NCI-H748 (cell line): Measurements from ENCODE around the gene SLC24A3.

Experiments
- DNase-seq: peaks from one replicate; lab custom pipeline; 2025; ENCODE audit not compliant: unreplicated experiment; lab: John Stamatoyannopoulos, UW

SLC24A3 gene

GRCh38 chr20:19269737-19270340 is 57.4 kb downstream of the SLC24A3 start:
- DNase-seq: no peak

- DNase-seq: no peak
Measured at GRCh38 chr20:19271879-19272651, 59.6 kb downstream of the SLC24A3 start.

- no peak for DNase-seq
Measured at GRCh38 chr20:19272976-19273654, 60.7 kb downstream of the SLC24A3 start.

- no peak for DNase-seq
Measured at GRCh38 chr20:19274001-19274400, 61.6 kb downstream of the SLC24A3 start.

GRCh38 chr20:19274412-19275015 is 62.1 kb downstream of the SLC24A3 start:
- peak; percentile 55 for DNase-seq

- DNase-seq: no peak
Measured at GRCh38 chr20:19275038-19275629, 62.7 kb downstream of the SLC24A3 start.

GRCh38 chr20:19275630-19276071 is 63.2 kb downstream of the SLC24A3 start:
- peak; percentile 48 for DNase-seq

- DNase-seq: no peak
Measured at GRCh38 chr20:19277381-19277780, 64.9 kb downstream of the SLC24A3 start.

- DNase-seq: no peak
Measured at GRCh38 chr20:19283490-19284025, 71.1 kb downstream of the SLC24A3 start.

GRCh38 chr20:19284400-19285178 is 72.1 kb downstream of the SLC24A3 start:
- DNase-seq: no peak

- no peak for DNase-seq
Measured at GRCh38 chr20:19285436-19285835, 73.0 kb downstream of the SLC24A3 start.

GRCh38 chr20:19288061-19288460 is 75.6 kb downstream of the SLC24A3 start:
- no peak for DNase-seq

GRCh38 chr20:19288636-19289035 is 76.2 kb downstream of the SLC24A3 start:
- peak; percentile 21 for DNase-seq

GRCh38 chr20:19289451-19289850 is 77.0 kb downstream of the SLC24A3 start:
- DNase-seq: no peak

- no peak for DNase-seq
Measured at GRCh38 chr20:19291024-19291817, 78.8 kb downstream of the SLC24A3 start.

- no peak for DNase-seq
Measured at GRCh38 chr20:19291818-19292132, 79.3 kb downstream of the SLC24A3 start.

GRCh38 chr20:19292254-19292653 is 79.8 kb downstream of the SLC24A3 start:
- DNase-seq: no peak

GRCh38 chr20:19295076-19295475 is 82.6 kb downstream of the SLC24A3 start:
- DNase-seq: no peak

GRCh38 chr20:19298652-19299051 is 86.2 kb downstream of the SLC24A3 start:
- DNase-seq: no peak

- no peak for DNase-seq
Measured at GRCh38 chr20:19300395-19300794, 88.0 kb downstream of the SLC24A3 start.
